Epithelial cell of prostate (primary cell): ENCODE measurements around the gene SCFD2.
A peak's percentile ranks its signal among the peaks of the same experiment; 100 is the strongest.
"Not testable (repeated sequence)": the region's sequence is repeated elsewhere in the genome, so short reads cannot be mapped to it uniquely, and the experiment has no call there.

ENCODE experiments used
- DNase-seq: peaks from one replicate; pipeline ENCODE4 v3.0.0-alpha.2; 2011; ENCODE audit warnings: low read depth, low spot score
- H3K27ac ChIP-seq: fragments of 450-650 bp; 2 replicates; pipeline ENCODE4 v1.5.1; 2017; ENCODE audit warnings: mild to moderate bottlenecking

Gene SCFD2

DNA sequence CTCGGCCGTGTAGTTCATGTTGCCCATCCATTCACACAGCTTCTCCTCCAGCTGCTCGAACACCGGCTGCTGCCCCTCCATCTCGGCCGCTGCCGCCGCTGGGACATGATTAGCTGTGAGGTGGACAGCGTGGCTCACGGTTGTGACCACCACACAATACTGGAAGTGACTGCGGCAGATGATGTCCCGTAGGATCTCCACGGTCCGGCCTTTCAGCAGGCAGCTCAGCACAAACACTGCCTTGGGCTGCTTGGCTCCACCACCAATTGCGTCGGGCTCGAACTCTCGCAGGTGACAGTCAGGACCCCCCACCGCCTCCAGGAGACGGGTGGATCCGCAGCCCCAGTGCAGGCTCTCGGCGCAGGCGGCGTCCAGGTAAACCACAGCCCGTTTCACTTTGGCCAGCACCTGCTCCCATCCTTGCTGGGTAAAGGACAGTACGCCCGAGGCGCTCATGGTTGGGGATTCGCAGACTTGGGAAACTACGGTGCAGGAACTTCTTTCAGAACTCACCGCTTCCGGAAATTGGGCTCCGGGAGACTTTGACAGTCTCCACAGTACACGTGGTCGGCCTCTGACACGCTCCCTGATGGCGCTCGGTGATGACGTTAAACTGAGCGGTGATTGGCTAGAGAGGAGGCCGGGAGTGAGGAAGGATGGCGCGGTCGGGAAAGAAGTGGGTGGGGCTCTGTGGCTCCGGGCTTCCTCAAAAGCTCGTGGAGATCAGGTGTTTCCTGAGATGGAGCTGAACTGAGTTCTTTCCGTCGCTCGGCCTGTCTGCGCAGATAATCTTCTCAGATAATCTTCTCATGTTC, at the start of gene SCFD2:
SCFD2 (minus strand) TSS at position 576 of the 815 bp plus-strand sequence.
- peak within 1 kb of the TSS; percentile 21 for H3K27ac ChIP-seq
- DNase-seq: peak; percentile 84

- H3K27ac ChIP-seq, DNase-seq: not testable (repeated sequence)
Observed at GRCh38 chr4:53409479-53409878, 43.6 kb upstream of the SCFD2 start.

DNA sequence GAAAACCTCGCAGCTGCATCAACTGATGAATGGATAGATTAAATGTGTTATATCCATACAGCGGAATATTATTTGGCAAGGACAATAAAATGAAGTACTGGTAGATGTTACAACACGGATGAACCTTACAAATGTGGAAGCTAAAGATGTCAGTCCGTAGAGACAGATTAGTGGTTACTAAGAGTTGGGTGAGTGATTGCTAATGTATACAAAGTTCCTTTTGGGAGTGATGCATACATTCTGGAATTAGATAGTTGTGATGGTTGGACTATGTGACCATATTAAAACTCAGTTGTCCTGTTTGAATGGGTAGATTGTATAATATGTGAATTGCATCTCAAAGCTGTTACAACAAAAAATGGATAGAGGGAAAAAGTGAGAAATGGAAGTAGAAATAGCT, 14.4 kb upstream of the SCFD2 start:
- DNase-seq: no peak
- H3K27ac ChIP-seq: no peak overlapping the region

- no peak for DNase-seq
- H3K27ac ChIP-seq: peak overlapping the region; percentile 52
Observed at GRCh38 chr4:53378171-53378482, 12.3 kb upstream of the SCFD2 start.

DNA sequence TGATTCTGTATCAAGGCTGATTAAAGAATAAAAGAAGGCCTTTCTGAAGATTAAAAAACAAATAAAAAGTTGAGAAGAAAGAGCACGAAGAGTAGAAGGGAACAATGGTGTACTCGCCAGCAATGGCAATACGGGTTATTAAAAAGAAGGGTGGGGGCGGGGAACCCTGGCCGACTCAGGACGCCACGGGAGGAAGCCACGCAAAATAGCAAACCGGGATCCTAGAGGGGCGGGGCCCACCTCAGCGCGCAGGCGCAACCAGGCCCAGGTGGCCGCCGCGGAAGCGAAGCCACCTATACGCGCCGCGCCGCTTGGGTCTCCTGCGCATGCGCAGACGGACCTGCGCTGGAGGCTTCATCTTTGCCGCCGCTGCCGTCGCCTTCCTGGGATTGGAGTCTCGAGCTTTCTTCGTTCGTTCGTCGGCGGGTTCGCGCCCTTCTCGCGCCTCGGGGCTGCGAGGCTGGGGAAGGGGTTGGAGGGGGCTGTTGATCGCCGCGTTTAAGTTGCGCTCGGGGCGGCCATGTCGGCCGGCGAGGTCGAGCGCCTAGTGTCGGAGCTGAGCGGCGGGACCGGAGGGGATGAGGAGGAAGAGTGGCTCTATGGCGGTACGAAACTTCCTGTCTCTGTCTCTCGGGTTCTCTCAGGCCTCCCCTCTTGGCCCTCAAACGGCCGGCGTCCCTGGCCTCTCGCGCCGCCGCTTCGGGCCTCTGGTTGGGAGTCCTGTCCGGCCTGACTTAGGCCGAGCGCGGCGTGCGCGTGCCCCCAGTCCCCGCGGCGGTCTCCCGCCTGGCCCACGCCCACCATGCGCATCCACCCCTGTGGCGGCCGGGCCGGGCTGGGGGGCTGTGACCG, 11.7 kb upstream of the SCFD2 start, which contains the start of gene FIP1L1:
FIP1L1 (plus strand) TSS at position 323 of the 852 bp plus-strand sequence; CDS start at position 521, 198 bp downstream.
- DNase-seq: peak; percentile 33
- peak within 1 kb of the TSS; percentile 52 for H3K27ac ChIP-seq

DNA sequence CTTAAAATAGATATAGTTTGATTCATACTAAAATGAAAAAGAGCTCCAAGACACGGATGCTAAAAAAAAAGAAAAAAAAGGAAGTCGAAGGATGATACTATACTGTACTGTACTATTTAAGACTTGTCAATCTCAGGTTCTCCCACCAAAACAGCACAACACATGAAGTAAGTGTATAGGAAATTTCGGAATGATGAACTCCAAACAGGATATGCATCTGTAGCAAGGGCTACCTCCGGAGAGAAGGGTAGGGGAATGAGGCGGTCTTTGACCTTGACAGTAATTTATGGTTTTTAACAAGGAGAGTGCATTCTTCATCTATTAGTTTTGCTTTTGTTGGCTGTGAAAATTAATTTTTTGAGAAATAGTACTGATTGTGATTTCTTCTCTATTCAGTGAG, 11.0 kb upstream of the SCFD2 start:
- peak overlapping the region; percentile 52 for H3K27ac ChIP-seq
- no peak for DNase-seq

DNA sequence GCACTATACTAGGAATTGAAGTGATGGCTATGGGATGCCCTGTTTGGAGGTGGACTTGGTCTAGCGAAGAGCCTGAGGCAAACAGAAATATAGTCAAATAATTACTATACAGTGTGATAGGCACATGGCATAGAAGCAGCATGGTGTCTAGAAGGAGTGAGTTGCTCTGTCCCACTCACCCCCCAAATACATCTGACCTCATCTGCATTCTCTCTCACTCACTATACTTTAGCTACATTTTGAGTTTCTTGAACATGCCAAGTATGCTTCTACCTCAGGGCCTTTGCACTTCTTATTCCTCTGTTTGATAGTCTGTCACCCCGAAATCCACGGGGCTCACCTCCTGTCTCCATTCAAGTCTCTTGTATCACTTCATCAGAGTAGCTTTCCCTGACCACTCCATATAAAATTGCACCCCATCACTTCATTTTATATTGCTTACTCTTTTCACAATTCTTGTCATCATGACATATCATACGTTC, 9.0 kb upstream of the SCFD2 start:
- H3K27ac ChIP-seq: no peak overlapping the region
- DNase-seq: no peak

GRCh38 chr4:53371843-53372521, 6.1 kb upstream of the SCFD2 start:
- H3K27ac ChIP-seq: no peak overlapping the region
- DNase-seq: no peak

- DNase-seq: no peak
- no peak overlapping the region for H3K27ac ChIP-seq
Observed at GRCh38 chr4:53371049-53371448, 5.2 kb upstream of the SCFD2 start.

GRCh38 chr4:53367721-53368120, 1.9 kb upstream of the SCFD2 start:
- no peak for DNase-seq
- H3K27ac ChIP-seq: no peak overlapping the region

GRCh38 chr4:53366301-53366716, 448 bp upstream of the SCFD2 start:
- peak overlapping the region; percentile 21 for H3K27ac ChIP-seq
- DNase-seq: no peak

DNA sequence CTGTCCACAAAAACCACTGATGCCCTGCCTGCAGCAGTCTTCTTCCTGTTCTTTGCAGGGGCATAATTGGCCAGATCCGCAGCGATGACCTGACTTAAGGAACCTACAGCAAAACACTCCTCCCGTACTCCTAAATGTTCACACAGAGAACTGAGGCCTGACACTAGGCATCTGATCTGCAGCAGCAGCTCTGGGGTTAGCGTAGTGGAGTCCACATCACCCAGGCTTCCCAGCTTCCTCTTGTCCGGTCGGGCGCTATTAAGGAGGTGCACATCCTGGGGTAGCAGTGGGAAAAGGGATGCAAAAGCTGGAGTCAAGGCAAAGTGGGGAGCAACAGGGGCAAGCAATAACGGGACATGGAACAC, 758 bp downstream of the SCFD2 start:
- DNase-seq: no peak
- no peak overlapping the region for H3K27ac ChIP-seq

- no peak overlapping the region for H3K27ac ChIP-seq
- DNase-seq: no peak
Observed at GRCh38 chr4:53364624-53365023, 1.2 kb downstream of the SCFD2 start.

GRCh38 chr4:53362093-53362492, 3.8 kb downstream of the SCFD2 start:
- DNase-seq: no peak
- H3K27ac ChIP-seq: no peak overlapping the region

GRCh38 chr4:53361451-53361850, 4.4 kb downstream of the SCFD2 start:
- no peak overlapping the region for H3K27ac ChIP-seq
- DNase-seq: no peak

DNA sequence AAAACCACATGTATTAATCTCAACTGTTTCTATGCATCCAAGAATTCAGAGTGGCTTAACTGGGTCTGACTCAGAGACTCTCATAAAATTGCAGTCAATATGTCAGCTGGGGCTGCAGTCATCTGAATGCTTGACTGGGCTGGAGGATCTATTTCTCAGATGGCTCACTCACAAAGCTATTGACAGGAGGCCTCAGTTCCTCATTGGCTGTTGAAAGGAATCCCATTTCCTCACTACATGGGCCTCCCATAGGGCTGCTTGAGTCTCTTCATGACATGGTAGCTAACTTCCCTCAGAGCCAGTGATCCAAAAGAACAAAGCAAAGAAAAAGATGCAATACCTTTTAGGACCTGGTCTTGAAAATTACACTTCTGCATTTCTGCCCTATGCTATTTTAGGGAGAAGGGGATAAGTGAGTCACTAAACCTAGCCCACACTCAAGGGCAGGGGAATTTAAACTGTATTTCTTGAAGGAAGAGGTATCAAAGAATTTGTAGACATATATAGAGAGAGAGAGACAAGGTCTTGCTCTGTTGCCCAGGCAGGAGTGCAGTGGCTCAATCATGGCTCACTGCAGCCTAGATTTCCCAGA, 9.8 kb downstream of the SCFD2 start:
- DNase-seq: no peak
- H3K27ac ChIP-seq: no peak overlapping the region

DNA sequence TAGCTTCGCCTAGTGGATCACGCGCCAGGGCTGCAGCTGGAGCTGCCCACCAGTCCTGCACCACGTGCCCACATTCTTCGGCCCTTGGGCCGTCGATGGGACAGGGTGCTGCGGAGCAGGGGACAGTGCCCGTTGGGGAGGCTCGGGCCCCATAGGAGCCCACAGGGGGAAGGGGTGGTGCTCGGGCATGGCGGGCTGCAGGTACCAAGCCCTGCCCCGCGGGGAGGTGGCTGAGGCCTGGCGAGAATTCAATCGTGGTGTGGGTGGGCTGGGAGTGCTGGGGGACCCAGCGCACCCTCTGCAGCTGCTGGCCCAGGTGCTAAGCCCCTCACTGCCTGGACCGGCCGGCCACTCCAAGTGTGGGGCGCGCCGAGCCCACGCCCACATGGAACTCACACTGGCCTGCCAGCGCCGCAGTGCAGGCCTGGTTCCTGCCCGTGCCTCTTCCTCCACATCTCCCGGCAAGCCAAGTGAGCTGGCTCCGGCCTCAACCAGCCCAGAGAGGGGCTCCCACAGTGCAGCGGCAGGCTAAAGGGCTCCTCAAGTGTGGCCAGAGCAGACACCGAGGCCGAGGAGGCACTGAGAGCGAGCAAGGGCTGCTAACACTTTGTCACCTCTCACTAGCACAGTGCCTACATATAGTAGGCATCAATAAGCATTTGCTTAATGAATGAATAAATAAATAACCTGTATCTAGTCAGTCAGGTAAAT, 11.7 kb downstream of the SCFD2 start:
- H3K27ac ChIP-seq: no peak overlapping the region
- DNase-seq: no peak

- no peak for DNase-seq
Observed at GRCh38 chr4:53349091-53349491, 16.8 kb downstream of the SCFD2 start.

GRCh38 chr4:53348046-53348445, 17.8 kb downstream of the SCFD2 start:
- DNase-seq: no peak
- peak overlapping the region; percentile 60 for H3K27ac ChIP-seq

More at GRCh38 chr4:53349091-53349491, 16.8 kb downstream of the SCFD2 start:
- H3K27ac ChIP-seq: no peak overlapping the region
